Activated CD4-positive, alpha-beta T cell treated with anti-CD3 and anti-CD28 coated beads for 4 hours (primary cell): ENCODE measurements around the gene GATAD2B.
"Not testable (repeated sequence)": the region's sequence is repeated elsewhere in the genome, so short reads cannot be mapped to it uniquely, and the experiment has no call there.

Experiments
- DNase-seq, 2 donors: peaks; one replicate each; pipeline ENCODE4 v3.0.0-alpha.2; 2020

GATAD2B gene

DNA sequence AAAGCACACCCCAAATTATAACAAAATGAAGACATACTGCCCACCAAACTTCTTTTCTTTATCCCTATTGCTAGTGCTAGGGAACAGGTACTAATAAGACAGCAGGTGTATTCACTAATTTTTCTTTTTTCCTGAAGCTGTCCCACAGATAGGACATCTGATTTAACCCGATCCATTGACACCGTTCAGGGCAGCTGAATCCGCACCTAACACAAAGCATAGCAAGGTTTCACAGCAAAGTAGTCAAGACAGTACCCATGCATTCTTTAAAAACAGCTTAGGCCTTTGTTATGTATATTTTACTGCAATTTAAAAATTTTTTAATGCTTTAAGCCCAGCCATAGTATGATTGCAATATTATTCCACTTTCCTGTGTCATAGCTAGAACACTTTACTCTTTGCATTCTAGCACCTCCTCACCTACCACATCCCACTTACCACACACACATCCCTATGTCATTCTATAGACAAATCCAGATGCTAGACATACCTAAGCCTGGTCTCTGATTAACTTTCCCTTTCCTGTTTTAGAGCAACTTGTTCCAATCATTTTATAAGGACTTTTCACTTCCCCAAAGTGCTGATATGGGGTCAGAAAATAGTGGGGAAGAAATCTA is 40.4 kb downstream of the GATAD2B start:
- DNase-seq, result no peak

DNA sequence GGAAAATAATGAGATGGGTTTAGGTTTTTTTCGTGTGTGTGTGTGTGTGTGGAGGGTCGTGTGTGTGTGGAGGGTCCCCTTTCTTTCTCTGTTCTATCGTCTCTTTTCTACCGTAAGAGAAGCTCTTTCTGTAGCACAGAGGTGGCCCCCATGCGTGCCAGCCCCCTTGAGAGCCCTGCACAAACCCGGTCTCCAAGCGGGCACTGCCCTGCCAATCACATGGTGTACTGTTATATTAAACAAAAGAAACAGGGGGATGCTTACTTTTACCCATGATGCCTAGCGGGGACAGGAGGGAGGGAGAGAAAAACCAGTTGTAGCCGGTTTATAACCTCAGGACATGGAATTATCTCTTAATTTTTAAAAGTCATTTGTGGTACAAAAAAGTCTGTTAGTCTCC is 41.0 kb downstream of the GATAD2B start:
- no peak for DNase-seq

- peak; percentile 18 to 33 for DNase-seq
Measured at GRCh38 chr1:153880962-153881361, 41.8 kb downstream of the GATAD2B start.

DNA sequence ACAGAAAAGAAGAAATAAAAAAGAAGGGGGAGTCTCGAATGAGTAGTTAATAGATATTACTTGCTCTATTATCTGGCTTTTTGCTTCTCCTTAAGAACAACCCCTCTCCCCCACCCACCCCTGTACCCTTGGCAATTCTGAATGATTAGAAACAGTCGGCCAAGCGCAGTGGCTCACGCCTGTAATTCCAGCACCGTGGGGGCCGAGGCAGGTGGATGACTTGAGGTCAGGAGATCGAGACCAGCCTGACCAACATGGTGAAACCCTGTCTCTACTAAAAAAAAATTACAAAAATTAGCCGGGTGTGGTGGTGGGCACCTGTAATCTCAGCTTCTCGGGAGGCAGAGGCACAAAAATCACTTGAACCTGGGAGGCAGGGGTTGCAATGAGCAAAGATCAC is 42.7 kb downstream of the GATAD2B start:
- no peak for DNase-seq

DNA sequence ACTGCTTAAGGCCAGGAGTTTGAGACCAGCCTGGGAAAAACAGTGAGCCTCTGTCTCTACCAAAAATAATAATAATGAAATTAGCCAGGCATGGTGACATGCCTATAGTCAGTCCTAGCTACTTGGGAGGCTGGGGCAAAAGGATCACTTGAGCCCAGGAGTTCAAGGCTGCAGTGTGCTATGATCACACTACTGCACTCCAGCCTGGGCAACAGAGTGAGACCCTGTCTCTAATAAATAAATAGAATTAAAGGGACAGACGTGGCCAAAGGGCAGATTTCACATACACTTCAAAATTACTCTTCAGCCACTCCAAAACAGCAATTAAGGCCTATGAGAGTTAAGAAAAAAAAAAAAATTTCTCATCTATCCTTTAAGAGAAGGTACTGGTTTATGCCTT is 45.7 kb downstream of the GATAD2B start:
- DNase-seq, result no peak

GRCh38 chr1:153872934-153873333 is 49.8 kb downstream of the GATAD2B start:
- DNase-seq, result no peak

DNA sequence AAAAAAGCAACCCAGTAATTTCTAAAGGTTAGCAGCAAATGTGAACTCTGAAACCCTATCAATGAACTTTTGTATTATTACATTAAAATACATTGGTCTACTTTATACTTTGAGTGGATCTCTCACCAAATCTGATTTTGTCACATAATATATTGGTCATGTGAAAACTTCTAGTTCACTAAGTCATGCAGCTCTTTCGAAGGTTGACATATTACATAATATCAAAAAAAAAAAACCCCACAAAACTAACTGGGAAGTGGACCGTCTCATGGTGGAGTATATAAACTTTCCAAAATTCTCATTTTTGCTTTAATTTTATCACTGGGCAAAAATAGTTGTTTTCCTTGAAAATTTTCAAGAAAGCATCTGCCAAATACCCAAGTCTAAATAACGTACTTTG is 50.4 kb downstream of the GATAD2B start:
- DNase-seq, result no peak

DNA sequence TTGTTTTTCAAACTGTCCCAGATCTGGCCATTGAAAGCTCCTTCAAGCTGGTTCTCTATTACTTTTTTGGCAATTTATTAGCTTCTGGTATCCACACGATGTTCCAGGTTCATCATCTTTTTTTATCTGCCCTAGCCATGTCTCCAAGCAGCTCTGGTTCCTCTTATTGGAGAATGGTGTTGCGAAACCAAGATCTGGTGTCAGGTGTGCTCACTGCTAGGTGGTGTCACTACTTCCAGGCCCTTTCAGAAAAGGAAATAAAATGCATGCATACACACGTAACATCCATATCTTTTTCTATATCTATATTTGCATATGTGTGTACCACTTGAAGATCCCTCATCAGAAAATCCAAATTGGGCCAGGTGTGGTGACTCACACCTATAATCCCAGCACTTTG is 53.3 kb downstream of the GATAD2B start:
- DNase-seq, result no peak

GRCh38 chr1:153866045-153866850 is 56.5 kb downstream of the GATAD2B start:
- no peak for DNase-seq

DNA sequence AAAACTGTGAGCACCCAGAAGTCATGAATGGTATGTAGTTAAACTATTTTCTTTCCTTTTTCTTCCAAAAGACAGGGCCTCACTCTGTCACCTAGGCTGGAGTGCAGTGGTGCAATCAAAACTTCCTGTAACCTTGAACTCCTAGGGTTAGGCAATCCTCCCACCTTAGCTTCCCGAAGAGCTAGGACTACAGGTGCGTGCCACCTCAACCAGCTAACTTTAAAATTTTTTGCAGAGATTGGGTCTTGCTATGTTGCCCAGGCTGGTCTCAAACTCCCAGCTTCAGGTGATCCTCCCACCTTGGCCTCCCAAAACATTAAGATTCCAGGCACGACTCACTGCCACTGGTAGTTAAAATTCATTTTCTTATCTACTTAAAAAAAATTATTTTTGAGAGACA is 62.5 kb downstream of the GATAD2B start:
- no peak for DNase-seq

- DNase-seq, result no peak
Measured at GRCh38 chr1:153857505-153857904, 65.3 kb downstream of the GATAD2B start.

DNA sequence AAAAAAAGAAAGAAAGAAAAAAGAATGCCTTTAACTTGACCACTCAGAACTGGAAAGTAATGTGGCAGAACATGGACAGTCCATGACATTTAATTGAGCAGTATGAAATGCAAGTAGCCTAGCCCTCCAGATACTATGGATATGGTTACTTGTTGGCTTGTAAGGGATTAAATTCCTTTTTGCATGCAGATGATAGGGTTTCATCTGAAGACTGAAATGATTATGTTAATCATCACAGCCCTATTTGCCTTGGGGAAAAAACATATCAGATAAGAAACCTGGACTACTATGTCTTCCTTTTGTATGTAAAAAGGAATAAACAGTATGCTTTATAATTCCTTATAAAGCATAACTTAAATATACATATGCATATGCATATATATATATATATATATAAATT is 66.0 kb downstream of the GATAD2B start:
- no peak for DNase-seq

DNA sequence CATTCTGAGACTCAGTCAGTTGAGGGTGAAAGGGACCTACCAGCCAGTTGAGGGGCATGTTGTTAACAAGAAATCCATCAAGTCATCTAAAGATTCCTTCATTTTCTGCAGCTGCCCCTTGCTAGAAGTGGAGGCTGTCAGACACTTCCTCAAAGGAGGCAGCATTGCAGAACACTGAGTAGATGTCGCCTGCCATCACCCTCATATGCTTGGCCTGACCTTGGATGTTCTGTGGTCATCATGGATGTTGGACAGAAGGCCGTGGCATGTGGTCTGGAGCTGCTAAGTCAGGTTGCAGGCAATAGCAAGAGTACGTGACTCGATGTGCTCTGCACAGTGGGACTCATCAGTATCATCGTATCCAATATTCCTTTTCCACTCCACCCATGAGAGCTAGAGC is 70.6 kb downstream of the GATAD2B start:
- DNase-seq, result no peak

- DNase-seq, result peak in 1 of 2 donors; percentile 5
Measured at GRCh38 chr1:153849487-153850185, 73.1 kb downstream of the GATAD2B start.

DNA sequence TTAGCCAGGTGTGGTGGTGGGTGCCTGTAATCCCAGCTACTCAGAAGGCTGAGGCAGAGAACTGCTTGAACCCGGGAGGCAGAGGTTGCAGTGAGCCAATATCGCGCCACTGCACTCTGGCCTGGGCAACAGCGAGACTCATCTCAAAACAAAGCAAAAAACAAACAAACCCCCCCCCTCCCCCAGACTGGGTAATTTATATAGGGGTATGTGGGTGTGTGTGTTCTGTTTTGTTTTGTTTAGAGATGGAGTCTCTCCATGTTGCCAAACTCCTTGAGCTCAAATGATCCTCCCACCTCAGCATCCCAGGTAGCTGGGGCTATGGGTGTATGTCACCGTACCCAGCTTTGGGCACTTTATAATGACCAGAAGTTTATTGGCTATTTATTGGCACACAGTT is 74.0 kb downstream of the GATAD2B start:
- DNase-seq, result no peak

GRCh38 chr1:153845158-153845557 is 77.6 kb downstream of the GATAD2B start:
- DNase-seq, result no peak

DNA sequence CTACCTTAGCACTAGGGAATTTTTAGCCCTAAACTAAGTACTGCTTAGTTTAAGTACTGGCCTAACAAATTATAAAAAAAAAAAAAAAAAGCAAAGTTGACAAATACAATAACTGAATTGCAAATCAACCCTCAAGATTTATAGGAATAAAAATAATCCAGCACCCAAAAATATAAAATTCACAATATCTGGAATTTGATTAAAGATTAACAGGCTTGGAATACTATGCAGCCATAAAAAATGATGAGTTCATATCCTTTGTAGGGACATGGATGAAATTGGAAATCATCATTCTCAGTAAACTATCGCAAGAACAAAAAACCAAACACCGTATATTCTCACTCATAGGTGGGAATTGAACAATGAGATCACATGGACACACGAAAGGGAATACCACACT is 78.4 kb downstream of the GATAD2B start:
- DNase-seq, result not testable (repeated sequence)

- DNase-seq, result no peak
Measured at GRCh38 chr1:153842006-153842471, 80.7 kb downstream of the GATAD2B start.

DNA sequence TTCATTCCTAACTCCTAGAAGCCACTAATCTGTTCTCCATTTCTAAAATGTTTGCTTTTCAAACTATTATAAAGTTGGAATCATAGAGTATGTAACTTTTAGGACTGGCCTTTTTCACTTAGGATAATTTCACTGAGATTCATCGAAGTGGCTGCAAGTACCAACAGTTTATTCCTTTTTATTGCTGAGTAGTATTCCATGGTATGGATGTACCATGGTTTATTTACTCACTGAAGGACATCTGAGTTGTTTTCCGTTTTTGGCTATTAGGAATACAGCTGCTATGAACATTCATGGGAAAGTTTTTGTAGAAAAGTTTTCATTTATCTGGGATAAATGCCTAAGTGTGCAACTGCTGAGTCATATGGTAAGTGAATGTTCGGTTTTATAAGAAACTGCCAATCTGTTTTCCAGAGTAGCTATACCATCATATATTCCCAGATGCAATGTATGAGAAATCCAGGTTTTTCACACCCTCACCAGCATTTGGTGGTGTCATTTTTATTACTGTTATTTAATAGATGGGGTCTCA is 81.2 kb downstream of the GATAD2B start:
- no peak for DNase-seq

GRCh38 chr1:153840774-153841173 is 82.0 kb downstream of the GATAD2B start:
- DNase-seq, result not testable (repeated sequence)

DNA sequence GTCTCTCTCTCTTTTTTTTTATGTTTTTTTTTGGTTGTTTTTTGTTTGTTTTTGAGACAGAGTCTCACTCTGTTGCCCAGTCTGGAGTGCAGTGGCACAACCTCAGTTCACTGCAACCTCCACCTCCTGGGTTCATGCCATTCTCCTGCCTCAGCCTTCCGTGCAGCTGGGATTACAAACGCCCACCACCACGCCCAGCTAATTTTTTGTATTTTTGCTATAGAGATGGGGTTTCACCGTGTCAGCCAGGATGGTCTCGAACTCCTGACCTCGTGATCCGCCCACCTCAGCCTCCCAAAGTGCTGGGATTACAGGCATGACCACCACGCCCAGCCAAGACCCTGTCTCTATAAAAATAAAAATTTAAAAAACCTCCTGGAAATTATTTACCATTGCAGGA is 88.8 kb downstream of the GATAD2B start:
- DNase-seq, result not testable (repeated sequence)

DNA sequence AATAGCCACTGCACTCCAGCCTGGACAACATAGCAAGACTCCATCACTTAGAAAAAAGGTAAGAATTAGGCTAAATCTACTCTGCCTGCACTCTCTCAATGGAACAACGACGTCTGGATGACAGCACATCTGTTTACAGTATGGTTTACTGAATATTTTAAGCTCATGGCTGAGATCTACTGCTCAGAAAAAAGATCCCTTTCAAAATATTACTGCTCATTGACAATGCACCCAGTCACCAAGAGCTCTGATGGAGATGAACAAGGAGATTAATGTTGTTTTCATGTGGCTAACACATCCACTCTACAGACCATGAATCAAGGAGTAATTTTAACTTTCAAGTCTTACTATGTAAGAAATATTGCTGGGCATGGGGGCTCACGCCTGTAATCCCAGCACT is 89.6 kb downstream of the GATAD2B start:
- DNase-seq, result no peak

- no peak for DNase-seq
Measured at GRCh38 chr1:153832293-153832692, 90.5 kb downstream of the GATAD2B start.

GRCh38 chr1:153831026-153831425 is 91.7 kb downstream of the GATAD2B start:
- no peak for DNase-seq
